SJCRH30 (cell line): ENCODE results near the gene CCDC137. TPM values are rescaled to one million over a fixed set of nuclear protein-coding genes. Genes with fewer than 3 reads are reported as not detected.
"Not testable (repeated sequence)": the region's sequence is repeated elsewhere in the genome, so short reads cannot be mapped to it uniquely, and the experiment has no call there.

Source experiments
- DNase-seq, 2 experiments: peaks; one replicate each; pipeline ENCODE4 v3.0.0-alpha.2; 2015 to 2020
- H3K27ac ChIP-seq: fragments of 250-450 bp; sonication (Bioruptor Pico); 2 replicates; pipeline ENCODE4 v1.5.1; 2020; ENCODE audit warnings: mild to moderate bottlenecking, moderate library complexity
- H3K27me3 ChIP-seq: fragments of 250-450 bp; sonication (Bioruptor Pico); 2 replicates; pipeline ENCODE4 v1.5.1; 2020; ENCODE audit warnings: mild to moderate bottlenecking, moderate library complexity
- H3K36me3 ChIP-seq: fragments of 250-450 bp; sonication (Bioruptor Pico); 2 replicates; pipeline ENCODE4 v1.5.1; 2020; ENCODE audit warnings: mild to moderate bottlenecking, moderate library complexity
- H3K4me1 ChIP-seq: fragments of 250-450 bp; sonication (Bioruptor Pico); 2 replicates; pipeline ENCODE4 v1.5.1; 2020; ENCODE audit warnings: mild to moderate bottlenecking, moderate library complexity
- H3K4me3 ChIP-seq: fragments of 250-450 bp; sonication (Bioruptor Pico); 2 replicates; pipeline ENCODE4 v1.5.1; 2020; ENCODE audit warnings: mild to moderate bottlenecking, moderate library complexity
- H3K9me3 ChIP-seq: fragments of 250-450 bp; sonication (Bioruptor Pico); replicated peaks from 2 replicates; pipeline ENCODE4 v1.5.1; 2020; ENCODE audit warnings: mild to moderate bottlenecking, moderate library complexity
- total RNA-seq: library from RNA; depleted of rRNA; stranded (reverse); fragments of >200 nt; shearing (Covaris generic); gene quantifications from 2 replicates; pipeline ENCODE4 v1.2.3, GENCODE V29; 2014; rRNA removed

CCDC137 gene, protein sequence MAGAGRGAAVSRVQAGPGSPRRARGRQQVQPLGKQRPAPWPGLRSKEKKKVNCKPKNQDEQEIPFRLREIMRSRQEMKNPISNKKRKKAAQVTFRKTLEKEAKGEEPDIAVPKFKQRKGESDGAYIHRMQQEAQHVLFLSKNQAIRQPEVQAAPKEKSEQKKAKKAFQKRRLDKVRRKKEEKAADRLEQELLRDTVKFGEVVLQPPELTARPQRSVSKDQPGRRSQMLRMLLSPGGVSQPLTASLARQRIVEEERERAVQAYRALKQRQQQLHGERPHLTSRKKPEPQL
- 50.3 and 52.8 TPM in 2 replicates for total RNA-seq

DNA sequence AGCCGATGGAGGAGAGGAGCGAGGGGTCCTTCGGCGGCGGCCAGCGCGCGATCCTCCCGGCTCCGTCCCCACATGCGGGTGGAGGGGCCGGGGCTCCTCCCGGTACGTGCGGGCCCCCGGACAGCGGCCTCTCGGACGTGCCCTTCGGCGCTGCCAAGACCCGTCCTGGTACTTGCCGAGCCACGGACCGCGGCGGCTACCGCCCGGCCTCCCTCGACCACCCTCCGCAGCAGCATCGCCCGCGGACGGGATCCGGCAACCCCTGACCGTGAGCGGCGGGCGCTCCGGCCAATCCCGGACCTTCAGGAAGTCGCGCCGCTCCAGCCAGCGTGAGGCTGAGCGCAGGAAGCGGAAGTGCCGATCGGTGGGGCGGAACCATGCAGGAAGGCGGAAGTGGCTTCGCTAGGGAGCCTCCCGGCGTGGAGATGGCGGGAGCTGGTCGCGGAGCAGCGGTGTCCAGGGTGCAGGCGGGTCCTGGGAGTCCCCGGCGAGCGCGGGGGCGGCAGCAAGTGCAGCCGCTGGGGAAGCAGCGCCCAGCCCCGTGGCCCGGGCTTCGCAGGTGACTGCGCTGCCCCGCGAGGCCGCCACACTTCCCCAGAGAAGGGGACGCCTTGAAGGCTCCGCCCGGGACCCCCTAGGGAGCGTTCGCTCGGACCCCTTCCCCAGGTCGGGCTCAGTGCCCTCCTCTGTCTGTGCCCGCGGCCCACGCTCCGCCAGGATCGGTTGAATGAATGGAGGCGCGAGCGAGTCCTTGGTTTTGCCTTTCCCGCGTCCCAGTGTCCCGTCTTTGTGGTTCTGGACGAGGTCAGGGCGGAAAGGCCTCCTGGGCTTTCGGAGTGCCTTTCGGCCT, at the start of gene CCDC137, which contains the start of gene OXLD1:
CCDC137 (plus strand) TSS at position 396 of the 850 bp plus-strand sequence; CDS start at position 426, 30 bp downstream.
OXLD1 (minus strand) TSS at position 264 of the 850 bp plus-strand sequence; CDS start at position 236, 28 bp downstream.
- peak within 1 kb of the TSS; percentile 76 for H3K27ac ChIP-seq
- no peaks in the 10 kb centered on the region for H3K9me3 ChIP-seq
- peak; percentile 99 to 100 for DNase-seq
- no peaks in the 10 kb centered on the region for H3K27me3 ChIP-seq
- H3K4me3 ChIP-seq, result peak within 1 kb of the TSS; percentile 87
- H3K4me1 ChIP-seq, result peaks cover 12% of the 10 kb centered on the region
- H3K36me3 ChIP-seq, result peaks cover 28% of the 10 kb centered on the region

- H3K36me3 ChIP-seq, result peaks cover 83% of the 10 kb centered on the region
- no peaks in the 10 kb centered on the region for H3K27me3 ChIP-seq
- H3K4me3 ChIP-seq, result no peak overlapping the region
- peaks cover 3% of the 10 kb centered on the region; the same call in 1 of the 2 replicates for H3K4me1 ChIP-seq
- no peak overlapping the region for H3K27ac ChIP-seq
- H3K9me3 ChIP-seq, result no peaks in the 10 kb centered on the region
- no peak for DNase-seq
Measured at GRCh38 chr17:81616877-81617276, 49.7 kb upstream of the CCDC137 start.

DNA sequence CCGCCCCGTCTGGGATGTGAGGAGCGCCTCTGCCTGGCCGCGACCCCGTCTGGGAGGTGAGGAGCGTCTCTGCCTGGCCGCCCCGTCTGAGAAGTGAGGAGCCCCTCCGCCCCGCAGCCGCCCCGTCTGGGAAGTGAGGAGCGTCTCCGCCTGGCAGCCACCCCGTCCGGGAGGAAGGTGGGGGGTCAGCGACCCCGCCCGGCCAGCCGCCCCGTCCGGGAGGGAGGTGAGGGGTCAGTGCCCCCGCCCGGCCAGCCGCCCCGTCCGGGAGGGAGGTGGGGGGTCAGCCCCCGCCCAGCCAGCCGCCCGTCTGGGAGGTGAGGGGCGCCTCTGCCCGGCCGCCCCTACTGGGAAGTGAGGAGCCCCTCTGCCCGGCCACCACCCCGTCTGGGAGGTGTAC, 48.2 kb upstream of the CCDC137 start:
- peaks cover 83% of the 10 kb centered on the region for H3K36me3 ChIP-seq

DNA sequence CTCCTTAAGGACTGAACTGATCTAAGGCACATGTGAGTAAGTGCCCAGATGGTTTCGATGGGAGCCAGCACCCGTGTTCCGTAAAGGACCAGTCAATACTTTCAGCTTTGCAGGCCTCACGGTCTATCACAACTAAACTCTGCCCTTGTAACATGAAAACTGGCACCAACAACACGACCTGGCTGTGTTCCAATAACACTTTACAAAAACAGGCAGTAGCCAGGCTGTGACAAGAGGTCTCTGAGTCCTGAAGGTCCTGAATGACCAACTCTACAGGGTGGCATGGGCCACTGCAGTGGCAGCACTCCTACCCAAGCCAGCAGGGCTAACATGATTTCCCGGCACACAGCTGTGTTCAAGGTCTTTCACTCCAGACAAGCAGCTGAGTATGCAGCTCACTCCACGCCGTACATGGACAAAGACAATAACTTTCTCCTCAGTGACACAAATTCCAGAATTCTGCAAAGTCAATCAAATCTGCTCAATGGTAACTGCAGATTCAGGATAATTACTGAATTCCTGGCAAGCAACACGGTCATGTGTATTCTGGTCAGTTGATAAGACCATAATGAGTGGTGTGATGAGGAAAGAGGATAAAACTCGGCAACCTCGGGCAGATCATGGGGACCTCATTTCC, 44.9 kb upstream of the CCDC137 start:
- Histone ChIP-seq H3K27me3 (no peaks in the 10 kb centered on the region), H3K4me3 (no peak overlapping the region), H3K36me3 (peaks cover 88% of the 10 kb centered on the region), H3K27ac (no peak overlapping the region), H3K9me3 (no peaks in the 10 kb centered on the region), H3K4me1 (no peaks in the 10 kb centered on the region)
- no peak for DNase-seq

More for the DNA sequence above, 48.2 kb upstream of the CCDC137 start:
- not testable (repeated sequence) for H3K9me3 ChIP-seq, H3K4me1 ChIP-seq, H3K4me3 ChIP-seq, H3K27ac ChIP-seq, H3K27me3 ChIP-seq, DNase-seq

- H3K4me1 ChIP-seq, result no peaks in the 10 kb centered on the region
- H3K27me3 ChIP-seq, result no peaks in the 10 kb centered on the region
- no peak for DNase-seq
- no peak overlapping the region for H3K27ac ChIP-seq
- H3K9me3 ChIP-seq, result no peaks in the 10 kb centered on the region
- no peak overlapping the region for H3K4me3 ChIP-seq
- peaks cover 63% of the 10 kb centered on the region for H3K36me3 ChIP-seq
Measured at GRCh38 chr17:81630274-81630673, 36.3 kb upstream of the CCDC137 start.

GRCh38 chr17:81631482-81631881, 35.1 kb upstream of the CCDC137 start:
- no peak for DNase-seq
- H3K27ac ChIP-seq, result no peak overlapping the region

GRCh38 chr17:81635431-81635830, 31.1 kb upstream of the CCDC137 start:
- Histone ChIP-seq H3K27me3 (no peaks in the 10 kb centered on the region), H3K4me1 (no peaks in the 10 kb centered on the region), H3K4me3 (peak overlapping the region; percentile 83; the same call in 1 of the 2 replicates), H3K27ac (no peak overlapping the region), H3K36me3 (peaks cover 16% of the 10 kb centered on the region), H3K9me3 (no peaks in the 10 kb centered on the region)
- DNase-seq, result no peak

More at GRCh38 chr17:81631482-81631881, 35.1 kb upstream of the CCDC137 start:
- H3K4me1 ChIP-seq, result no peaks in the 10 kb centered on the region
- H3K36me3 ChIP-seq, result peaks cover 51% of the 10 kb centered on the region
- H3K4me3 ChIP-seq, result no peak overlapping the region
- no peaks in the 10 kb centered on the region for H3K27me3 ChIP-seq
- H3K9me3 ChIP-seq, result no peaks in the 10 kb centered on the region

DNA sequence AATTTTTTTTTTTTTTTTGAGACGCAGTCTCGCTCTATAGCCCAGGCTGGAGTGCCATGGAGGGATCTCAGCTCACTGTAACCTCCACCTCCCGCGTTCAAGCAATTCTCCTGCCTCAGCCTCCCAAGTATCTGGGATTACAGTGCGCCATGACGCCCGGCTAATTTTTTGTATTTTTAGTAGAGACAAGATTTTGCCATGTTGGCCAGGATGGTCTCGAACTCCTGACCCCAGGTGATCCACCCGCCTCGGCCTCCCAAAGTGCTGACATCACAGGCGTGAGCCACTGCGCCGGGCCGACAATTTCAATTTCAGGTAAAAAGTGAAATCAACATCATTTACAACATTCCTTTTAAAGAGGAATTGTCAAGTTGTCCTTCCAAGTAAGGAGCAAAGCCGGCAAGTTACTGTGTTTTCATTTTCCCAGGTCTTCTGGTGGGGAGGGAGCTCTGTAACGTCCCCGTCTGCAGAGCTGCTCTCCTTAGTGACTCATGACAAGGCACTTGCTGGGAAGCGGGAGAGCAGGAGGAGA, 30.5 kb upstream of the CCDC137 start:
- Histone ChIP-seq H3K36me3 (peaks cover 16% of the 10 kb centered on the region), H3K27me3 (no peaks in the 10 kb centered on the region), H3K27ac (peak overlapping the region; percentile 68), H3K4me1 (no peaks in the 10 kb centered on the region), H3K9me3 (no peaks in the 10 kb centered on the region), H3K4me3 (peak overlapping the region; percentile 83)
- no peak for DNase-seq

DNA sequence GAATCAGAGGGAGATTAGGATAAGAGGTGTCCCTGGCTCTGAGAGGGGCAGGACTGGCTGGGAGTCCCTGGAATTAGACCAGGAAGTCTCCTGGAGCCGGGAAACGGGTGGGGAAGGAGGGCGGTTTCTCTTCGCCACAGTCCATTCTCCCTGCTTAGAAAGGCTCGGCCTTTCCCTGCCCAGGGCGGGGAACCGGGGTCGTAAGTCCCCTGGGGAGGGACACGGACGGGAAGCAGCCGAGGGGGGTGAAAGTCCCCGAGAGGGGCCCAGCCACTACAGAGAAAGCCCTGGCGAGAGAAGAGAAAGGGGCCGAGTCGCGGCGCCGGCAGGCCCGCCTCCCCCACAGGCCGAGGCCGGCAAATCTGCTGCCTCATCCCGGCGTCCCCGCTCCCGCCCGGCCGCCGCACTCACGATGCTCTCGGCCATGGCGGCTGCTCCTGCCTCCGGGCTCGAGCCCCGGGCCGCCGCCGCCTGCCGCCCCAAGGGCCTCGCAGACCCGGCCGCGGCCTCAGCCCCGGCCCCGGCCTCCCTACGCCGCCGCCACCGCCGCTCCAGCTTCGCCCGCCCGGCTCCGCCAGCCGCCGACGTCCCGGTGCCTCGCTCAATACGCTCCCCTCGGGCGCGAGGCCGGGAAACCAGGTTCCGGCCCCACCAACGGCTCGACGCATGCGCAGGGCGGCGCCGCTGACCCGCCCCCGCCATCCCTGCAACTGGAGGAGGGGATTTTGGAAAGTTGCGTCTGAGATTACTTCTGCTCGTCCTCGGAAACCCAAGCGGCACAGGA, 29.8 kb upstream of the CCDC137 start, which contains the start of the genes NPLOC4 and TSPAN10:
NPLOC4 (minus strand) TSS at position 608 of the 784 bp plus-strand sequence; CDS start at position 426, 182 bp downstream.
TSPAN10 (plus strand) TSS at position 692 of the 784 bp plus-strand sequence. CDS start 5,217 bp downstream, outside the sequence.
- DNase-seq, result peak; percentile 93 to 97
- Histone ChIP-seq H3K36me3 (peaks cover 16% of the 10 kb centered on the region), H3K4me3 (peak within 1 kb of the TSS; percentile 83), H3K27me3 (no peaks in the 10 kb centered on the region), H3K27ac (peak within 1 kb of the TSS; percentile 68), H3K4me1 (no peaks in the 10 kb centered on the region), H3K9me3 (no peaks in the 10 kb centered on the region)

- Histone ChIP-seq H3K36me3 (0 out of 2 replicates have a peak, but pooled peaks cover 4% of the 10 kb centered on the region), H3K27me3 (no peaks in the 10 kb centered on the region), H3K9me3 (no peaks in the 10 kb centered on the region), H3K4me3 (no peak overlapping the region), H3K4me1 (no peaks in the 10 kb centered on the region), H3K27ac (no peak overlapping the region)
- DNase-seq, result no peak
Measured at GRCh38 chr17:81638683-81639082, 27.9 kb upstream of the CCDC137 start.

- Histone ChIP-seq H3K4me1 (no peaks in the 10 kb centered on the region), H3K36me3 (0 out of 2 replicates have a peak, but pooled peaks cover under 1% of the 10 kb centered on the region), H3K27ac (no peak overlapping the region), H3K4me3 (no peak overlapping the region), H3K9me3 (no peaks in the 10 kb centered on the region), H3K27me3 (no peaks in the 10 kb centered on the region)
- no peak for DNase-seq
Measured at GRCh38 chr17:81640011-81640410, 26.5 kb upstream of the CCDC137 start.

GRCh38 chr17:81641825-81642489, 24.6 kb upstream of the CCDC137 start:
- Histone ChIP-seq H3K9me3 (no peaks in the 10 kb centered on the region), H3K27ac (no peak overlapping the region), H3K36me3 (no peaks in the 10 kb centered on the region), H3K27me3 (no peaks in the 10 kb centered on the region), H3K4me3 (no peak overlapping the region), H3K4me1 (no peaks in the 10 kb centered on the region)
- no peak for DNase-seq

DNA sequence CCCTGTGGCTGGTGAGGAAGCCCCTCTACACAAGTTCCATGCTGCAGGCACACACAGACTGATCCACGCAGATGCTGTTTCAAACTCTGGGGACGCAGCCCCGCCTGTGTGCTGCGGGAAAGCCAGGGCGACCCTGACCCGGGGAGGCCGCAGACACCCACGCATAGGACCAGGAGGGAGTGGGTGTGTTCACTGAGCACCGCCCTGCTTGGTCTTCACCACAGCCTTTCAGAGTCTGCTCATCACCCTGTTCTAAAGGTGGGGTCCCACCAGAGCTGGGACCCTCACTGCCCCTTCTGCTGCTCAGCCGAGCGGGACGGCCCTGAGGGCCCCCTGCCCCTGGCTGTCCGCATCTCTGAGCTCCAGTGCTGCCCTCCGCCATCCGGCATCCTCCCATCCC, 22.0 kb upstream of the CCDC137 start:
- Histone ChIP-seq H3K27ac (no peak overlapping the region), H3K9me3 (no peaks in the 10 kb centered on the region), H3K4me3 (no peak overlapping the region), H3K36me3 (no peaks in the 10 kb centered on the region), H3K4me1 (no peaks in the 10 kb centered on the region), H3K27me3 (no peaks in the 10 kb centered on the region)
- DNase-seq, result no peak
